H1 (cell line): Measurements from ENCODE around the gene SWT1. TPM values are rescaled to one million over a fixed set of nuclear protein-coding genes. Genes with fewer than 3 reads are reported as not detected.

Source experiments
- BRCA1 ChIP-seq: IDR thresholded peaks from 2 replicates; pipeline ENCODE4 v1.6.1; 2012; ENCODE audit warnings: low read depth, low read length, improper control_type of control experiment
- CHD7 ChIP-seq: fragments of 300-600 bp; sonication (generic); IDR thresholded peaks from 2 replicates; pipeline ENCODE4 v1.7.1; 2012; ENCODE audit warnings: low read length, moderate library complexity, mild to moderate bottlenecking, inconsistent platforms; ENCODE audit not compliant: insufficient replicate concordance
- FOSL1 ChIP-seq: IDR thresholded peaks from 2 replicates; pipeline ENCODE4 v1.6.1; 2011; ENCODE audit warnings: mild to moderate bottlenecking, low read depth, low read length, moderate library complexity; ENCODE audit not compliant: insufficient read depth
- GABPA ChIP-seq: IDR thresholded peaks from 2 replicates; pipeline ENCODE4 v1.6.1; 2011; ENCODE audit warnings: mild to moderate bottlenecking, low read length, moderate library complexity, borderline replicate concordance; ENCODE audit not compliant: insufficient read depth
- HDAC2 ChIP-seq, 2 experiments: fragments of 300-600 bp in 1 of 2; sonication (generic) in 1 of 2; IDR thresholded peaks; 2 replicates each; pipeline ENCODE4 v1.6.1; 2011 to 2012; ENCODE audit warnings: low read depth in 2 of 2, low read length in 2 of 2, mild to moderate bottlenecking in 2 of 2, moderate library complexity in 2 of 2, borderline replicate concordance in 1 of 2, inconsistent platforms in 1 of 2
- POU5F1 ChIP-seq: IDR thresholded peaks from 2 replicates; pipeline ENCODE4 v1.6.1; 2011; ENCODE audit warnings: low read depth, mild to moderate bottlenecking, low read length, moderate library complexity
- SAP30 ChIP-seq: fragments of 300-600 bp; sonication (generic); IDR thresholded peaks from 2 replicates; pipeline ENCODE4 v1.7.1; 2012; ENCODE audit warnings: low read length, moderate library complexity, mild to moderate bottlenecking, inconsistent platforms; ENCODE audit not compliant: insufficient read depth, insufficient replicate concordance
- SIRT6 ChIP-seq: IDR thresholded peaks from one replicate; pipeline ENCODE4 v1.7.1; 2012; ENCODE audit warnings: low read length, inconsistent platforms
- polyA plus RNA-seq, 7 experiments: library from polyadenylated mRNA; depleted of rRNA in 3 of 7; stranded (reverse) in 5 of 7; unstranded in 2 of 7; fragments of >200 nt in 5 of 7; fragments of 200-250 nt in 2 of 7; gene quantifications; 1 replicate in 5 of 7; 2 replicates in 1 of 7; 4 replicates in 1 of 7; pipeline versions ENCODE4 v1.2.1 to v1.2.3, GENCODE V29; 2011 to 2013; ENCODE audit warnings: missing spikeins in 2 of 7, mixed read lengths in 2 of 7
- total RNA-seq: library from RNA; stranded (reverse); fragmentation: NEBNext Ultra II Directional; extraction: Animal tissue kit (Norgen Biotek cat#: 25700); gene quantifications from 2 replicates; pipeline ENCODE4 v1.2.1, GENCODE V29; 2021
- TF ChIP-seq, protein P1 (sequence below): IDR thresholded peaks from 2 replicates; pipeline ENCODE4 v1.6.1; 2012; ENCODE audit warnings: inconsistent platforms

SWT1 gene
- total and polyA plus RNA-seq, 2 of the 8 experiments (the other 6 are each of a cell fraction or from before 2014, with no cell fraction given), result 1.4 to 6.2 TPM

- TF ChIP-seq CHD7, result no peak
- TF ChIP-seq SIRT6, result no peak
- no peak for TF ChIP-seq BRCA1
- TF ChIP-seq FOSL1, result no peak
- no peak for TF ChIP-seq POU5F1
- no peak for TF ChIP-seq HDAC2 (IDR thresholded peaks at IDR 0.05; ENCODE audit: borderline replicate concordance in 1 of 2, low read depth in 2 of 2, low read length in 2 of 2)
- peak; percentile 38 for TF ChIP-seq SAP30
- no peak; the same call in 1 of the 2 replicates for TF ChIP-seq GABPA
- TF ChIP-seq, protein P1, sequence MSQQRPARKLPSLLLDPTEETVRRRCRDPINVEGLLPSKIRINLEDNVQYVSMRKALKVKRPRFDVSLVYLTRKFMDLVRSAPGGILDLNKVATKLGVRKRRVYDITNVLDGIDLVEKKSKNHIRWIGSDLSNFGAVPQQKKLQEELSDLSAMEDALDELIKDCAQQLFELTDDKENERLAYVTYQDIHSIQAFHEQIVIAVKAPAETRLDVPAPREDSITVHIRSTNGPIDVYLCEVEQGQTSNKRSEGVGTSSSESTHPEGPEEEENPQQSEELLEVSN, result no peak
Measured at GRCh38 chr1:185156854-185157598, at the start of gene SWT1, which contains the start of gene TRMT1L (continued).
